SU-DHL-6 (cell line): ENCODE results near the gene KIF1A.

Experiments
- H2AFZ ChIP-seq: fragments of 200-600 bp; sonication (generic); 2 replicates; pipeline ENCODE4 v1.6.1; 2014; ENCODE audit warnings: low read depth, mild to moderate bottlenecking, moderate library complexity, mixed read lengths, antibody characterized with exemption, low read length; ENCODE audit not compliant: severe bottlenecking
- H3F3A ChIP-seq: fragments of 200-600 bp; shearing (Covaris generic); 2 replicates; pipeline ENCODE4 v1.6.0; 2016; ENCODE audit warnings: antibody characterized with exemption, mild to moderate bottlenecking; ENCODE audit not compliant: insufficient read depth
- H3K27ac ChIP-seq: fragments of 200-600 bp; sonication (generic); 2 replicates; pipeline ENCODE4 v1.5.1; 2016; ENCODE audit warnings: low read depth, mild to moderate bottlenecking, low read length, moderate library complexity, mixed read lengths
- H3K27me3 ChIP-seq: fragments of 200-600 bp; sonication (generic), shearing (Covaris generic); 2 replicates; pipeline ENCODE4 v1.6.0; 2014; ENCODE audit warnings: mild to moderate bottlenecking, low read length
- H3K36me3 ChIP-seq: fragments of 200-600 bp; sonication (generic); 2 replicates; pipeline ENCODE4 v1.6.1; 2014; ENCODE audit warnings: mild to moderate bottlenecking, low read length, mixed read lengths
- H3K4me2 ChIP-seq: fragments of 300-600, 200-600 bp; shearing (Covaris generic), sonication (generic); 2 replicates; pipeline ENCODE4 v1.6.0; 2014; ENCODE audit warnings: low read length, low read depth, mild to moderate bottlenecking; ENCODE audit not compliant: poor library complexity, severe bottlenecking
- H3K4me3 ChIP-seq: fragments of 200-600 bp; sonication (generic); 2 replicates; pipeline ENCODE4 v1.5.1; 2014; ENCODE audit warnings: antibody characterized with exemption, low read length, mild to moderate bottlenecking, mixed read lengths; ENCODE audit not compliant: insufficient read depth, poor library complexity, severe bottlenecking
- H3K79me2 ChIP-seq: fragments of 200-600 bp; sonication (generic); 2 replicates; pipeline ENCODE4 v1.6.1; 2014; ENCODE audit warnings: mild to moderate bottlenecking, low read length, moderate library complexity; ENCODE audit not compliant: insufficient read depth
- H3K9ac ChIP-seq: fragments of 200-600 bp; sonication (generic); 2 replicates; pipeline ENCODE4 v1.7.0; 2014; ENCODE audit warnings: mild to moderate bottlenecking, low read length
- H3K9me2 ChIP-seq: fragments of 200-600 bp; sonication (generic); replicated peaks from 2 replicates; pipeline ENCODE4 v1.6.1; 2014; ENCODE audit warnings: low read length; ENCODE audit not compliant: insufficient read depth
- H3K9me3 ChIP-seq: fragments of 200-600 bp; sonication (generic); 2 replicates; pipeline ENCODE4 v1.6.1; 2014; ENCODE audit warnings: low read length, mixed read lengths; ENCODE audit not compliant: insufficient read depth
- H4K20me1 ChIP-seq: fragments of 200-600 bp; sonication (generic); 2 replicates; pipeline ENCODE4 v1.6.1; 2014; ENCODE audit warnings: low read depth, mild to moderate bottlenecking, antibody characterized with exemption, low read length, moderate library complexity, mixed read lengths
- CTCF ChIP-seq: fragments of 200-600 bp; sonication (generic); IDR thresholded peaks from one replicate; pipeline ENCODE4 v1.5.1; 2017; ENCODE audit warnings: antibody characterized with exemption, mild to moderate bottlenecking, low read length, moderate library complexity; ENCODE audit not compliant: insufficient read depth, poor library complexity, severe bottlenecking
- EZH2phosphoT487 ChIP-seq: fragments of 200-600 bp; sonication (generic), shearing (Covaris generic); conservative IDR thresholded peaks from 2 replicates; pipeline ENCODE4 v1.6.1; 2018; ENCODE audit warnings: mild to moderate bottlenecking, antibody characterized with exemption, low read length, moderate library complexity, mixed read lengths

Gene KIF1A

GRCh38 chr2:240821429-240821778, 1.4 kb upstream of the KIF1A start:
- Histone ChIP-seq H3K4me2 (no peak overlapping the region), H3K36me3 (no peaks in the 10 kb centered on the region), H3K9me2 (no peaks in the 10 kb centered on the region), H3K4me3 (no peak overlapping the region), H3K27ac (no peak overlapping the region), H3K79me2 (no peaks in the 10 kb centered on the region), H2AFZ (no peak overlapping the region), H3K27me3 (no peaks in the 10 kb centered on the region), H3K9me3 (no peaks in the 10 kb centered on the region), H4K20me1 (no peaks in the 10 kb centered on the region), H3K9ac (no peak overlapping the region), H3F3A (no peaks in the 10 kb centered on the region)
- TF ChIP-seq CTCF, result no peak
- no peak for TF ChIP-seq EZH2phosphoT487

- Histone ChIP-seq H3F3A (no peaks in the 10 kb centered on the region), H3K27me3 (no peaks in the 10 kb centered on the region), H3K9me2 (no peaks in the 10 kb centered on the region), H3K9me3 (no peaks in the 10 kb centered on the region), H3K9ac (no peak overlapping the region), H3K4me3 (no peak overlapping the region), H3K79me2 (no peaks in the 10 kb centered on the region), H2AFZ (no peak overlapping the region), H4K20me1 (no peaks in the 10 kb centered on the region), H3K36me3 (no peaks in the 10 kb centered on the region), H3K4me2 (no peak overlapping the region), H3K27ac (no peak overlapping the region)
- TF ChIP-seq CTCF, result no peak
- no peak for TF ChIP-seq EZH2phosphoT487
Measured at GRCh38 chr2:240820607-240821428, 799 bp upstream of the KIF1A start.

GRCh38 chr2:240819126-240819857, 727 bp downstream of the KIF1A start:
- no peak for TF ChIP-seq CTCF
- no peak for TF ChIP-seq EZH2phosphoT487
- H3K79me2 ChIP-seq, result no peaks in the 10 kb centered on the region
- no peaks in the 10 kb centered on the region for H3K9me3 ChIP-seq
- H3K27me3 ChIP-seq, result no peaks in the 10 kb centered on the region
- no peak overlapping the region for H3K4me3 ChIP-seq
- no peaks in the 10 kb centered on the region for H4K20me1 ChIP-seq
- no peak overlapping the region for H3K4me2 ChIP-seq
- H3K36me3 ChIP-seq, result no peaks in the 10 kb centered on the region
- no peak overlapping the region for H3K27ac ChIP-seq
- no peak overlapping the region for H3K9ac ChIP-seq
- H3F3A ChIP-seq, result no peaks in the 10 kb centered on the region
- H3K9me2 ChIP-seq, result no peaks in the 10 kb centered on the region
- H2AFZ ChIP-seq, result no peak overlapping the region
